IMR-90 (cell line): ENCODE measurements around the gene JAKMIP3. TPM values are rescaled to one million over a fixed set of nuclear protein-coding genes. Genes with fewer than 3 reads are reported as not detected.

Source experiments
- ATAC-seq: fragments of 200-7000 bp; cut with Tn5 transposase; 2 replicates; pipeline ENCODE4 v1.9.1; 2020; ENCODE audit warnings: low read depth, mild to moderate bottlenecking, moderate library complexity
- BruUV-seq: library from RNA; stranded (reverse); fragments of 400-500 nt; replicated peaks from 2 replicates; lab custom pipeline; 2021; lab: Mats Ljungman, UMichigan
- CTCF ChIA-PET: fragments of 300-600 bp; formaldehyde crosslinking; extraction: SDS; loops from one replicate; lab custom pipeline; 2021; ENCODE audit warnings: antibody characterized with exemption; lab: Yijun Ruan, JAX
- POLR2A ChIA-PET: fragments of 300-600 bp; sonication (Branson Sonifier 250); formaldehyde crosslinking; loops from one replicate; lab custom pipeline; 2022; ENCODE audit warnings: antibody characterized with exemption; ENCODE audit not compliant: unreplicated experiment; lab: Charles Lee
- DNase-seq: peaks from one replicate; pipeline ENCODE4 v3.0.0; 2013
- H2AFZ ChIP-seq: replicated peaks from 2 replicates; pipeline ENCODE3; 2013; ENCODE audit warnings: low read length, mild to moderate bottlenecking; ENCODE audit not compliant: poor library complexity
- H2AK5ac ChIP-seq: 2 replicates; pipeline ENCODE4 v1.6.1; 2013; ENCODE audit warnings: low read depth, low read length, inconsistent platforms
- H2AK9ac ChIP-seq: replicated peaks from 2 replicates; pipeline ENCODE3; 2013; ENCODE audit warnings: mild to moderate bottlenecking, low read depth, low read length, moderate library complexity; ENCODE audit not compliant: poor library complexity
- H2BK120ac ChIP-seq: 2 replicates; pipeline ENCODE4 v1.6.1; 2013; ENCODE audit warnings: low read depth, low read length, inconsistent platforms
- H2BK15ac ChIP-seq: 3 replicates; pipeline ENCODE4 v1.6.1; 2013; ENCODE audit warnings: low read depth, low read length, inconsistent platforms
- H2BK20ac ChIP-seq: 2 replicates; pipeline ENCODE4 v1.6.1; 2013; ENCODE audit warnings: low read depth, mild to moderate bottlenecking, inconsistent platforms, low read length, moderate library complexity
- H2BK5ac ChIP-seq: 2 replicates; pipeline ENCODE4 v1.6.1; 2013; ENCODE audit warnings: mild to moderate bottlenecking, low read depth, low read length, inconsistent platforms; ENCODE audit not compliant: poor library complexity, severe bottlenecking
- H3K14ac ChIP-seq: replicated peaks from 2 replicates; pipeline ENCODE4 v1.6.1; 2013; ENCODE audit warnings: low read depth, low read length, inconsistent platforms
- H3K18ac ChIP-seq: 2 replicates; pipeline ENCODE4 v1.6.1; 2013; ENCODE audit warnings: low read depth, low read length, control low read depth
- H3K23ac ChIP-seq: 2 replicates; pipeline ENCODE4 v1.6.1; 2013; ENCODE audit warnings: low read depth, low read length, inconsistent platforms
- H3K27ac ChIP-seq: 2 replicates; pipeline ENCODE4 v1.5.1; 2013; ENCODE audit warnings: mild to moderate bottlenecking, control low read depth, low read length; ENCODE audit not compliant: insufficient read depth
- H3K27me3 ChIP-seq: 2 replicates; pipeline ENCODE4 v1.6.1; 2013; ENCODE audit warnings: low read length; ENCODE audit not compliant: control insufficient read depth, insufficient read depth
- H3K36me3 ChIP-seq: 2 replicates; pipeline ENCODE4 v1.6.1; 2013; ENCODE audit warnings: low read length, mixed read lengths; ENCODE audit not compliant: control insufficient read depth, insufficient read depth
- H3K4ac ChIP-seq: 2 replicates; pipeline ENCODE4 v1.6.1; 2013; ENCODE audit warnings: low read depth, low read length, inconsistent platforms
- H3K4me1 ChIP-seq: 2 replicates; pipeline ENCODE4 v1.6.1; 2013; ENCODE audit warnings: low read length, mixed read lengths; ENCODE audit not compliant: control insufficient read depth, insufficient read depth
- H3K4me2 ChIP-seq: 2 replicates; pipeline ENCODE4 v1.6.1; 2013; ENCODE audit warnings: low read depth, mild to moderate bottlenecking, control low read depth, low read length, moderate library complexity
- H3K4me3 ChIP-seq: 2 replicates; pipeline ENCODE4 v1.5.1; 2013; ENCODE audit warnings: low read depth, mild to moderate bottlenecking, control low read depth, low read length, moderate library complexity; ENCODE audit not compliant: insufficient read depth
- H3K56ac ChIP-seq: 2 replicates; pipeline ENCODE4 v1.6.1; 2013; ENCODE audit warnings: low read length, inconsistent platforms; ENCODE audit not compliant: insufficient read depth; ENCODE audit errors: extremely low read depth
- H3K79me1 ChIP-seq, 2 experiments: 2 replicates each; pipeline ENCODE4 v1.6.1; 2013; ENCODE audit warnings: low read length in 2 of 2, inconsistent platforms in 1 of 2, low read depth in 1 of 2
- H3K9ac ChIP-seq: 2 replicates; pipeline ENCODE4 v1.6.1; 2013; ENCODE audit warnings: low read depth, low read length, control low read depth
- H3K9me1 ChIP-seq: 2 replicates; pipeline ENCODE4 v1.6.1; 2013; ENCODE audit warnings: low read length, inconsistent platforms; ENCODE audit not compliant: insufficient read depth
- H3K9me3 ChIP-seq: 2 replicates; pipeline ENCODE4 v1.6.1; 2013; ENCODE audit warnings: low read length; ENCODE audit not compliant: control insufficient read depth, insufficient read depth
- H4K20me1 ChIP-seq: 2 replicates; pipeline ENCODE4 v1.6.1; 2013; ENCODE audit warnings: low read length, inconsistent platforms; ENCODE audit not compliant: insufficient read depth
- H4K5ac ChIP-seq: 2 replicates; pipeline ENCODE4 v1.6.1; 2013; ENCODE audit warnings: mild to moderate bottlenecking, low read depth, low read length, control low read depth
- H4K8ac ChIP-seq, 2 experiments: 2 replicates each; pipeline ENCODE4 v1.6.1; 2013; ENCODE audit warnings: low read depth in 2 of 2, low read length in 2 of 2, control low read depth in 1 of 2, inconsistent platforms in 1 of 2
- H4K91ac ChIP-seq: 2 replicates; pipeline ENCODE4 v1.6.1; 2013; ENCODE audit warnings: low read depth, low read length, inconsistent platforms; ENCODE audit not compliant: insufficient read depth
- BHLHE40 ChIP-seq: fragments of 150-350 bp; IDR thresholded peaks from 2 replicates; pipeline ENCODE4 v1.6.1; 2016; ENCODE audit warnings: mild to moderate bottlenecking, low read depth, low read length
- CEBPB ChIP-seq: IDR thresholded peaks from 2 replicates; pipeline ENCODE4 v1.6.1; 2012; ENCODE audit warnings: low read depth, low read length, improper control_type of control experiment
- CHD1 ChIP-seq: IDR thresholded peaks from 2 replicates; pipeline ENCODE4 v1.6.1; 2012; ENCODE audit warnings: low read depth, low read length, improper control_type of control experiment
- MAFK ChIP-seq: IDR thresholded peaks from 2 replicates; pipeline ENCODE4 v1.6.1; 2012; ENCODE audit warnings: low read depth, low read length, improper control_type of control experiment
- MAZ ChIP-seq: IDR thresholded peaks from 2 replicates; pipeline ENCODE4 v1.6.1; 2012; ENCODE audit warnings: low read depth, mild to moderate bottlenecking, low read length, improper control_type of control experiment, moderate library complexity, borderline replicate concordance
- MXI1 ChIP-seq: IDR thresholded peaks from 2 replicates; pipeline ENCODE4 v1.6.1; 2012; ENCODE audit warnings: low read depth, mild to moderate bottlenecking, low read length, moderate library complexity, borderline replicate concordance
- NFE2L2 ChIP-seq: fragments of 150-350 bp; IDR thresholded peaks from 2 replicates; pipeline ENCODE4 v1.6.1; 2016; ENCODE audit warnings: low read depth, mild to moderate bottlenecking, low read length
- POLR2A ChIP-seq: IDR thresholded peaks from 2 replicates; pipeline ENCODE4 v1.6.1; 2012; ENCODE audit warnings: mild to moderate bottlenecking, low read depth, low read length
- RAD21 ChIP-seq: IDR thresholded peaks from 2 replicates; pipeline ENCODE4 v1.6.1; 2012; ENCODE audit warnings: low read length, improper control_type of control experiment
- RFX5 ChIP-seq: IDR thresholded peaks from 2 replicates; pipeline ENCODE4 v1.8.0; 2012; ENCODE audit warnings: low read depth, mild to moderate bottlenecking, low read length, moderate library complexity
- SMC3 ChIP-seq: fragments of 150-350 bp; IDR thresholded peaks from 2 replicates; pipeline ENCODE4 v1.6.1; 2016; ENCODE audit warnings: low read depth, mild to moderate bottlenecking, antibody characterized with exemption, low read length, moderate library complexity
- WGBS, 2 experiments: methylation state at CpG; one replicate each; pipeline versions ENCODE4 v1.1.5 to v1.1.7; 2013; ENCODE audit warnings: missing lambda C conversion rate in 2 of 2; ENCODE audit not compliant: insufficient read length in 1 of 2; ENCODE audit errors: extremely low coverage in 2 of 2; 5-methylcytosine and 5-hydroxymethylcytosine counted together
- dilution Hi-C: fragments of 300-500 bp; cut with HindIII; formaldehyde crosslinking; loops from one replicate; pipeline ENCODE4 v1.14.3; 2018; ENCODE audit warnings: low sequenced_read_pairs; ENCODE audit not compliant: unreplicated experiment
- in situ Hi-C: fragments of 300-500 bp; cut with MboI; formaldehyde crosslinking; loops from 3 replicates; pipeline ENCODE4 v1.14.3; 2019; ENCODE audit warnings: low sequenced_read_pairs, inconsistent platforms, mixed read lengths
- intact Hi-C: fragments of 100-400 bp; cut with micrococcal nuclease; formaldehyde crosslinking; loops from 2 replicates; pipeline ENCODE4 v1.10.0; 2022
- polyA plus RNA-seq, 3 experiments: library from polyadenylated mRNA; depleted of rRNA; stranded (reverse); fragments of >200 nt; gene quantifications; 2 replicates each; pipeline ENCODE4 v1.2.3, GENCODE V29; 2012; ENCODE audit warnings: low replicate concordance in 1 of 3
- total RNA-seq: library from RNA; depleted of rRNA; stranded (reverse); fragments of >200 nt; gene quantifications from 2 replicates; pipeline ENCODE4 v1.2.3, GENCODE V29; 2012
- TF ChIP-seq, protein P1 (sequence below): fragments of 150-350 bp; IDR thresholded peaks from 2 replicates; pipeline ENCODE4 v1.6.1; 2016; ENCODE audit warnings: low read depth, mild to moderate bottlenecking, low read length, moderate library complexity, borderline replicate concordance
- TF ChIP-seq, protein P2 (sequence below): fragments of 150-350 bp; IDR thresholded peaks from 2 replicates; pipeline ENCODE4 v1.6.1; 2017; ENCODE audit warnings: mild to moderate bottlenecking, antibody characterized with exemption, low read length, low read depth
- TF ChIP-seq, protein P3 (sequence below): conservative IDR thresholded peaks from 2 replicates; pipeline ENCODE4 v1.5.1; 2012; ENCODE audit warnings: mild to moderate bottlenecking, low read depth, low read length, improper control_type of control experiment

Gene JAKMIP3
- total and polyA plus RNA-seq, 2 of the 4 experiments (the other 2 are of a cell fraction): under 0.01 to 0.22 TPM

DNA sequence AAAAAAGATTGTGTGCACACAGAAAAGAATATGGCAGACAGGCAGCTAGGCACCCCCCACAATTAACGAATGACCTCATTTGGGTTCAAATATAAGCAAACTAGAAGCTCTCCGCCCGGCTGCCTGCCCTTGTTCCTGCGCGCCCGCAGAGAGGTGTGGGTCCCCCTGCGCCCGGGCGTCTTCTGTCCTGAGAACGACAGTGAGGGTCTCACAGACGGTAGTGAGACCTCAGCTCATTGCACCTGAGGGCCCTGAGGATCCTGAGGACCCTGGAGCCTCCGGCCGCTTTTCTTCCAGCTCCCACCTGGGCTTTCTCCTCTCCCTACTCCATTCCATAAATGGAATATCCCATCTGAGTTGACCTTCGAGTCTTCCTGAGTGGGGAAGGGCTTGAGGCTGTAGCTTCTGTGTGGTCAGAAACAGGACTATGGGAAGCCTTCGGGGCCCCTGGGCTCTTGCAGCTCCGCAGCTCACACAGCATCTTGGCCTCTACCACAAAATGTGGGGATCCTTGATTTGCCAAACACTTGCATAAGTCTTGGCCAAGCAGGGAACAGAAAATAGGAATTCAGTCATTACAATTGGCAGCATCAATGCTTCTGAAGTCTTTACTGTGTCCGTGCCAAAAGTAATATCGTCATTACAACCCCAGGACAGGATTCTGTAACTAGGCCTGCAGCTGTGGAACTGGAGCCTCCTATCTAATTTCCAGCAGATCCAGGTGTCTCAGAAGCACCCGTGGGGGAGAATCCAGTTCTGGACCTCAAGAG, 43.8 kb downstream of the JAKMIP3 start:
- Histone ChIP-seq H3K18ac (no peak overlapping the region), H2BK5ac (no peak overlapping the region), H4K91ac (no peak overlapping the region), H3K79me1 (no peaks in the 10 kb centered on the region), H2AK5ac (no peak overlapping the region), H4K20me1 (no peaks in the 10 kb centered on the region), H2AFZ (no peak overlapping the region), H3K14ac (no peak overlapping the region), H4K8ac (no peak overlapping the region), H3K9me1 (no peaks in the 10 kb centered on the region), H2BK120ac (no peak overlapping the region), H3K9me3 (no peaks in the 10 kb centered on the region), H3K56ac (no peak overlapping the region), H3K23ac (no peak overlapping the region), H3K27ac (no peak overlapping the region), H3K4ac (no peak overlapping the region), H3K4me2 (no peak overlapping the region), H2BK20ac (no peak overlapping the region), H3K27me3 (peaks cover 12% of the 10 kb centered on the region), H2BK15ac (no peak overlapping the region), H3K9ac (no peak overlapping the region), H3K4me1 (no peaks in the 10 kb centered on the region), H3K4me3 (no peak overlapping the region), H2AK9ac (no peak overlapping the region), H4K5ac (no peak overlapping the region), H3K36me3 (no peaks in the 10 kb centered on the region)
- in situ Hi-C loops (no loop called here), dilution Hi-C loops (no loop called here), intact Hi-C loops (no loop called here)
- BruUV-seq: no TSS peak
- ATAC-seq: no peak
- TF ChIP-seq SMC3 (no peak), CHD1 (no peak), MAZ (no peak), RAD21 (no peak), BHLHE40 (no peak), CEBPB (no peak), MXI1 (no peak), NFE2L2 (no peak), MAFK (no peak), POLR2A (no peak), RFX5 (no peak)
- TF ChIP-seq, protein P1, sequence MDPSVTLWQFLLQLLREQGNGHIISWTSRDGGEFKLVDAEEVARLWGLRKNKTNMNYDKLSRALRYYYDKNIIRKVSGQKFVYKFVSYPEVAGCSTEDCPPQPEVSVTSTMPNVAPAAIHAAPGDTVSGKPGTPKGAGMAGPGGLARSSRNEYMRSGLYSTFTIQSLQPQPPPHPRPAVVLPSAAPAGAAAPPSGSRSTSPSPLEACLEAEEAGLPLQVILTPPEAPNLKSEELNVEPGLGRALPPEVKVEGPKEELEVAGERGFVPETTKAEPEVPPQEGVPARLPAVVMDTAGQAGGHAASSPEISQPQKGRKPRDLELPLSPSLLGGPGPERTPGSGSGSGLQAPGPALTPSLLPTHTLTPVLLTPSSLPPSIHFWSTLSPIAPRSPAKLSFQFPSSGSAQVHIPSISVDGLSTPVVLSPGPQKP: no peak
- TF ChIP-seq, protein P2, sequence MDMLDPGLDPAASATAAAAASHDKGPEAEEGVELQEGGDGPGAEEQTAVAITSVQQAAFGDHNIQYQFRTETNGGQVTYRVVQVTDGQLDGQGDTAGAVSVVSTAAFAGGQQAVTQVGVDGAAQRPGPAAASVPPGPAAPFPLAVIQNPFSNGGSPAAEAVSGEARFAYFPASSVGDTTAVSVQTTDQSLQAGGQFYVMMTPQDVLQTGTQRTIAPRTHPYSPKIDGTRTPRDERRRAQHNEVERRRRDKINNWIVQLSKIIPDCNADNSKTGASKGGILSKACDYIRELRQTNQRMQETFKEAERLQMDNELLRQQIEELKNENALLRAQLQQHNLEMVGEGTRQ: no peak
- TF ChIP-seq, protein P3, sequence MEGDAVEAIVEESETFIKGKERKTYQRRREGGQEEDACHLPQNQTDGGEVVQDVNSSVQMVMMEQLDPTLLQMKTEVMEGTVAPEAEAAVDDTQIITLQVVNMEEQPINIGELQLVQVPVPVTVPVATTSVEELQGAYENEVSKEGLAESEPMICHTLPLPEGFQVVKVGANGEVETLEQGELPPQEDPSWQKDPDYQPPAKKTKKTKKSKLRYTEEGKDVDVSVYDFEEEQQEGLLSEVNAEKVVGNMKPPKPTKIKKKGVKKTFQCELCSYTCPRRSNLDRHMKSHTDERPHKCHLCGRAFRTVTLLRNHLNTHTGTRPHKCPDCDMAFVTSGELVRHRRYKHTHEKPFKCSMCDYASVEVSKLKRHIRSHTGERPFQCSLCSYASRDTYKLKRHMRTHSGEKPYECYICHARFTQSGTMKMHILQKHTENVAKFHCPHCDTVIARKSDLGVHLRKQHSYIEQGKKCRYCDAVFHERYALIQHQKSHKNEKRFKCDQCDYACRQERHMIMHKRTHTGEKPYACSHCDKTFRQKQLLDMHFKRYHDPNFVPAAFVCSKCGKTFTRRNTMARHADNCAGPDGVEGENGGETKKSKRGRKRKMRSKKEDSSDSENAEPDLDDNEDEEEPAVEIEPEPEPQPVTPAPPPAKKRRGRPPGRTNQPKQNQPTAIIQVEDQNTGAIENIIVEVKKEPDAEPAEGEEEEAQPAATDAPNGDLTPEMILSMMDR: no peak
- DNase-seq: peak; percentile 2
- WGBS, 2 experiments: 17% methylated on average over 2 of the region's 19 CpGs; no CpG with 5 or more reads in 1 of the 2 experiments
- ChIA-PET CTCF (no interaction called here), POLR2A (no interaction called here)
